Measurements from ENCODE around the gene STARD7.
"Not testable (repeated sequence)": the region's sequence is repeated elsewhere in the genome, so short reads cannot be mapped to it uniquely, and the experiment has no call there.

STARD7 gene

DNA sequence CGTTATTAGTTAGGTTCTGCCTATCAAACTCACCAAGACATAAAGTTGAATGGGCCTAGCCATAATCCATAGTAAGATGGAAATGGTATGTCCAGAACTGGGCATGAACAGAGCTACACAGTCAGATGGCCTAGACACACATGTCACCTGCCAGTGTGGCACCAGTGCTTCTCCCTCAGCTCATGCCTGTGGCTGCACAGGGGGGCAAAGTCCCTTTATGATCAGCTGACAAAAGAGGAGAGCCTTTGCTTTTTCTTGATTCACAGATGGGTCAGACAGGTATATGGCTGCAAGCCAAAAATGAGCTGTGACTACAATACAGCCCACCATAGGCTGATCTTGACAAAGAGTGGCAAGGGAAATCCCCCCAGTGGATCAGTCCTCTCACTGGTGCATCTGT is 28.3 kb upstream of the STARD7 start:
- no peak for DNase-seq (ENCODE audit: low read depth in 2 of 2)

DNA sequence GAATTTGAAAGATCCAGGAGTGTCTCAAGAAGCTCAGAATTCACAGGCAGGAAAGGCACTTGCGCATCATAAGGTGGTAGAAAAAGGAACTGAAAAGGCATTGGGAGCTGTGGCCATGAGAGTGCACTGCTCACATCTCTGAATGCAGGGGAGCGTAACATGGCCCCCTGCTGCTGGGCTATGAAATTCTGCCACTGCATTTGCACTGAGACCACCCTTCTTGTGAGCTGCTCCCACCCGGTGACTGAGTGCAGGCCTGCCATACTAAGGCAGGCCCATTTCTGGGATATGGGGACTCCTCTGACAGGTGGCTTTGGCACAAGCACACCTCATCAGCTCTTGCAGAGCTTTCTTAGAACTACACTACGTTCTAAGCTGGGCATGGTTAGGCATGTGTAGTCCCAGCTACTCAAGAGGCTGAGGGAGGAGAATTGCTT is 25.3 kb upstream of the STARD7 start:
- no peak for DNase-seq (ENCODE audit: low read depth in 2 of 2)

DNA sequence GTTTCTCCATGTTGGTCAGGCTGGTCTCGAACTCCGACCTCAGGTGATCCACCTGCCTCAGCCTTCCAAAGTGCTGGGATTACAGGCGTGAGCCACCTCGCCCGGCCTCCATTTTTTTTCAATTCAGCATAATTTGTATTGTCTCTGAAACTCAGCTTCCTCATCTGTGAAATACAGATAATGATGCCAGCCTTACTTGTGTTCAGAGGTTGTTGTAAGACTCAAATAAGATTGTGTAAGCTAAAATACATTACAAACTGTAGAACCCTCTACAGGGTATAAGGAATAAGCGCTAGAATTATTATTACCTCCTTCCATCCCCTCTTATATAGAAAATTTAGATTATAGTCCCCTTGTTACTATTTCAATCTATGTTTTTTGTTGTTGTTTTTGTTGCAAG is 24.8 kb upstream of the STARD7 start:
- no peak for DNase-seq (ENCODE audit: low read depth in 2 of 2)

DNA sequence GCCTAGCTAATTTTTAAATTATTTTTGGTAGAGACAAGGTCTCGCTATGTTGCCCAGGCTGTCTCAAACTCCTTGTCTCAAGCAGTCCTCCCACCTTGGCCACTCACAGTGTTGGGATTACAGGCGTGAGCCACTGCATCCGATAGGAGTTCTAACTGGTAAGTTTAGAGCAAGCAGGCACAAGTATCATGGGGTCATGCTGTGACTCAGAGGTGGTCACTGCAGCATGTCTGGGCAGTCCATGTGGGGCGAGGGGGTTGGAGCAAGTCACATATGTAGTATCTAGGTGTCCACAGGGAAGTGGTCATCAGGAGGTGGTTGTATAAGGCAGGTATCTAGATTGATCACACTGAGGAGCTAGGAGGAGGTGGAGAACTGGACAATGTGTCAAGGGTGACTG is 22.7 kb upstream of the STARD7 start:
- no peak for DNase-seq (ENCODE audit: low read depth in 2 of 2)

DNA sequence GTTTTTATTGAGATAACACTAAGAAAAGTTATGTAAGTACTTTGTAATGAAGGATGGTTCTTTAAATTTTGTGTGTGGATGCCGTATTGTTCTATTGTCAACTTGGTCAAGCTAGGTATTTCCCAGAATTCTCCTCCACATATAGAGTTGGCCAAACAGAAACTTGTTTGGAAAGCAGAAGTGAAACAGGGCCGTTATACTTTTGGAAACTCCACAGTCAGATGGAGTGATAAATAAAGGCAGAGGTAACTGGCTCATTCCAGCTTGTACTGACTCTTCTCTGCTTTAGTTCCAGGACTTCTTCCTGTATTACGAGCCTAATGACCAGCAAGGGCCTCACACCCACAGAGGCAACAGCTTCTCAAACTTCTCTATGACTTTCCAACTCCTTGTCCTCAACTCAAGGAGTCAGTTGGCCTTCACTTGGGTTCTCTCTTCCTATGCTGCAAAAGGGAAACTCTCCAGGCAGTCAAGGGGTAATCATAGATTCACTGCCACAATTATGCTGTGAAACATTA is 16.4 kb upstream of the STARD7 start:
- DNase-seq (ENCODE audit: low read depth in 2 of 2) = no peak

DNA sequence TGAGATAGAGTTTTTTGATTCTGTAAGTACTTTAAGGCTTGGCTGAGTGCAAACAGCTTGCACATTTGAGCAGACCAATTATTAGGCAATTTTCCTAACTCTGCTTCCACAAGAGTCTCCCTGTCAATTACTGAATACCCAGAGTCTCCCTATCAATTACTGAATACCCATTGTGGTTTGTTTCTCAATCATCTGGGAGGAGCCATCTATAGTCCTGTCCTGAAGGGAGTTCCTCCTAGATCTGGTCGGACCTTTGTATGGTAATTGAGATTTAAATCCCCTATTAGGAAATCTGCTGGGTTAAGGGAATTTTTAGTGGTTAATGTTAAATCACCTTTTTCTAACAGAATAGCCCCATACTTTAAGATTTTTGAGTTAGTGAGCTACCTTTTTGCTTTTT is 12.5 kb upstream of the STARD7 start:
- not testable (repeated sequence) for DNase-seq (ENCODE audit: low read depth in 2 of 2)

DNA sequence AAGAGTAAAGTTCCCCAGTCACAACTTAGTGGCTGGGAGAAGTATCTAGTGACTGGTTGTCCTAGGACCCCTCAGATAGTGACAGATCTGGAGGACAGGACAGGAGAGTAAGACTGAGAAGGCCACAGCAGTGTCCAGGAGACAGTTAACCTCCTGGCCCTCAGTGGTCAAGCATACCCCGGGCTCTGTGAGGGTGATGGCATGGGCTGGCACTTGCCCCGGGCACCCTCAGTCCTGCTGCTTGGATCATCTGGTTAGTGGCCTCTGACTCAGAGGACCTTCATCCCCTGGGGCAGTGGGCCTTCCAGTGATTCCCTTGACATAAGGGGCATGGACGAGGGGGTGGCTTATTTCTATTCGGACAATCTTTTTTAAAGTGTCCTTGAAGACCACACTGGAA is 11.3 kb upstream of the STARD7 start:
- DNase-seq (ENCODE audit: low read depth in 2 of 2) = not testable (repeated sequence)

DNA sequence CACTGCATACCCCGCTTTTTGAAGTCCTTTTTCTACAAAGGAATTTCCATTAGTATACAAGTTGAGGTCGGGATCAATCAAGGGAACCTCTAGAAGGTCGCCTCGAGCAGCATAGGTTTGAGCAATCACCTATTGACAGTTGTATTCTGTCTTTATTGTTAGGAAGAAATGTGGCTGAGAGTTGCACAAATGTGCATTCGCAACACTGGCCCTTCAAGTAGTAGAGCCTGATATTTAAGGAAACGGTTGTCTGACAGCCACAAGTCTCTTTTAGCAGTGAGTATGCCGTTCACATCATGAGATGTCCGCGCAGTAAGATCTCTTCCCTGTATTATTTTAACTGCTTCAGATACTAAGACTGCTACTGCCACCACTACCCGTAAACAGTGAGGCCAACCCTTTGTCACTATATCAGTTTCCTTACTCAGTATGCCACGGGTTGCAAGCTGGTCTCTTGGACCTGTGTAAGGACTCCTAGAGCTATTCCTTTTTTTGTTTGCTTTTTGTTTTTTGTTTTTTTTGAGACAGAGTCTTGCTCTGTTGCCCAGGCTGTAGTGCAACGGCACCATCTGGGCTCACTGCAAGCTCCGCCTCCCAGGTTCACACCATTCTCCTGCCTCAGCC is 10.0 kb upstream of the STARD7 start:
- no peak for DNase-seq (ENCODE audit: low read depth in 2 of 2)

DNA sequence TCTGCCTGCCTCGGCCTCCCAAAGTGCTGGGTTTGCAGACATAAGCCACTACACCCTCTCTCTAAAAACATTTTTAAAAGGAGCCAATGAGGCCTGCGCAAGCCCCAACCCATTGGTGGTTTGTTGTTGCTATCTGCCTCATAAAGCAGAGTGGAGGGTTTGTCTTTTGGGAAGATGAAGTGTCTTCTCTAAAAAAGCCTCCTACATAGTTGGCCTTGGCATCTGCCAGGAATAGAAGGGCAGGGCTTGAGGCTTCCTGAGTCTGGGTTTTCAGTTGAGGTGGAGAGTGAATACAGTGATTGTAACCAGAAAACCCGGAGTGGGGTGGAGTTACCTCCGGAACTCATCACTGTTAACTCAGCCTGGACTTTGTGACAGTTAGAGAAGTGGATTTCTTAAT is 5.9 kb upstream of the STARD7 start:
- DNase-seq (ENCODE audit: low read depth in 2 of 2) = no peak

DNA sequence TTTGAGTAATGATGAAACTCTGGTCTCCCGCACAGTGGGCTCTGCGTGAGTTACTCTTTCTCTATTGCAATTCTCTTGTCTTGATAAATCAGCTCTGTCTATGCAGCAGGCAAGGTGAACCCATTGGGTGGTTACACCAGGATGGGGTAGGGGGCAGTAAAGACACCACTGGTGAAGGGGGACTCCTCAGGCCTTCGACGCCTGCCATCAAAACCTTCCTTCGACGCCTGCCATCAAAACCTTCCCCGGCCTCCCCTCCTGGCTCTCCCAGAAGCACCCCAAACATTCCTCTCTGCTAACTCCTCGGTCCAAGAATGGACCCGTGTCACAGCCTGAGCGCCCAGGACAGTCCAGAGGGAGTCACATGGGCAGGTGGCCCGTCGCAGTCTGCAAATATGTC is 4.8 kb upstream of the STARD7 start:
- DNase-seq (ENCODE audit: low read depth in 2 of 2) = no peak

DNA sequence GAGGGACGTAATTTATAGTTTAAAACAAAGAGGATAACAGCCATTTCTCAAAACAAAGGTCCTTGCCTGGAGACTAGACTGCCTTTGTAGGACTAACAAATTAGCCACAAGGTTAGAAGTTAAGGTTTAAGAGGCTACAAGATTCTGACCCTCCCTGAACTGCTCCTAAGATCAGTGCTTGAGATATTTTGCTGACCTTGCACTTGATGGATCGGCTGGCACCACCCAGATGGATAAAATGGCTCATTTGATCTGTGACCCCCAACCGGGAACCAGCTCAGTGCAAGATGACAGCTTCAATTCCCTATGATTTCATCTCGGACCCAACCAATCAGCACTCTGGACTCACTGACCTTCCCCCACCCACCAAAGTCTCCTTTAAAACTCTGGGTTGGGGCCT is 3.7 kb upstream of the STARD7 start:
- DNase-seq (ENCODE audit: low read depth in 2 of 2) = no peak

DNA sequence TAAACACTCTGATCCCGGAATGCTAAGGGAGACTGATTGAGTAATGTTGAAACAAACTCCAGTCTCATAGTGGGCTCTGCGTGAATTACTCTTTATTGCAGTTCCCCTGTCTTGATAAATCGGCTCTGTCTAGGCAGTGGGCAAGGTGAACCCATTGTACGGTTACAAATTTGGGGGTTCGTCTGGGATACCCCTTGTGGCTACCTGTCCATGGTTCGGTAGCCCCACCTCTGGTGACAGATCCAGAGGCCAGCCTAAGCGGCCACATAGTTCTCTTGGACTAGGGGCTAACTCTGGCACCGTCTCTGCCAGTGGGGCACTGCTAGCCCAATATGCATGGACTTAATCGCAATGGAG is 1.1 kb upstream of the STARD7 start:
- DNase-seq (ENCODE audit: low read depth in 2 of 2) = no peak

DNA sequence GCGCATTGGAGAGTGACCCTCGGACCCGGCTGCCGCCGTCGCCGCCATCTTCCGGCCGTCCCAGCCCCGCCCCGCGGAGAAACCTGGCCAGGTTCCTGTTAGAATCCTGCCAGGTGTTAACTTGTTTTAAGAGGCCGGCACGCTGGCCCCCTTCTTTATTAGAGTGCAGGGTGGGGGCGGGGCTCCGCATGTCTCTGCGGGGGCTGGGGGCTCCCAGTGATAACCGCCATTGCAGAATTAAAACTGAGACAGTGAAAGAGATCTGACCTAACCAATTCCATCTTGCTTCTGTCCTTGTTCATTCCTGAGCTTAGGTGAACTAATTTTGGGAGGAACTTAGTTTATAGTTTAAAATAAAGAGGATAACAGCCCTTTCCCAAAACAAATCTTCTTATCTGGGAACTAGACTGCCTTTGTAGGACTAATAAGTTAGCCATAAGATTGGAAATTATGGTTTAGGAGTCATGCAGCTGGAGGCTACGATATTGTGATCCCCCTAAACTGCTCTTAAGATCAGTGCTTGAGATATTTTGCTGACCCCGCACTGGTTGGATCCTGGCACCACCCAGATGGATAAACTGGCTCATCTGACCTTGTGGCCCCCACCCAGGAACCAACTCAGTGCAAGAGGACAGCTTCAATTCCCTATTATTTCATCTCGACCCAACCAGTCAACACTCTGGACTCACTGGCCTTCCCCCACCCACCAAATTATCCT is 543 bp upstream of the STARD7 start:
- no peak for DNase-seq (ENCODE audit: low read depth in 2 of 2)

DNA sequence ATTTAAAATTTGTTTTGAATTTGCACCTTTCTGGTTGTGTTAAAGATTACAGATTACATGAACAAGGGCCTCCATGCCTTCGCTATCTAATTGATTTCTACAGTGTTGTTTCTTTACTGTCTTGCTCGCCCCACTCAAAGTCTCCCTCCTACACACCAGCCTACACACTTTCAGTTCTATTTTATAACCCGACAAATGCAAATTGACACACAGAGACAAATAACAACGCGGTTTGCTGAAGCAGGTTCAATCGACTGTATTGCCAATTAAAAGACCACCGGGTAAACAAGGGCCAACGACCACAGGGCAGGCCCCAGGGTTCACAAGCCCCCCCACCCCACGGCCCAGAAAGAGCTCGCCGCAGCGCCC is 869 bp downstream of the STARD7 start:
- no peak for DNase-seq (ENCODE audit: low read depth in 2 of 2)

DNA sequence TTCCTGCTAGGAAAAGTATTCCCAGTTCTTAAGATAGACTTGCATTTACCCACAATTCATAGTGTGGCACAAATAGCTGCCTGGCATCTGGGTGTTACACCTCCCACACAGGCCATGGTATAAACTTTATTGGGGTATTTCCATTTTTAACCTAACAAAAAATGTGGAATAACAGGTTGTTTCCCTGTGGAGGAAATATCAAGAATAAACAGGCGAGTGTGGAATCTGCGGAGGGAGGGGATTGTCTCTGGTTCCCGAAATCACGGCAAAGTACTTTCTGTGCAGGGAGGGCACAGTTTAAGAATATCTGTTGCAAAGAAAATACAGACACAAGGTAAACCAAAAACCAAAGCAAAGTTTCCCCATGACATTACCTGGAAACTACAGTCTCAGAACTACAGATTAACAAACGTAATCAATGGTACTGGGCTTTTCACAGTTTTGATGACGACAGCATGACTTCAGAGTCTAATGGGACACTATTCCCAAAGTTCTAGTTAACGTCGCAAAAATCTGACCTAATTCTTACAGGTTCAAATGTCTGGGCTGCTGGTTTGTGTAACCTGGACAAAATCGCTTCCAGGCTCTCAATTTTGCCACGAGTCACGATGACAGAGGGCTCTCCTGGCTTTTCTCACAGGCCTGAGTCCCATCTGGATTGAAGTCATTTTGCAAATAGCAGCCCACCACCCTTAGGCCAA is 1.4 kb downstream of the STARD7 start:
- DNase-seq (ENCODE audit: low read depth in 2 of 2) = no peak

DNA sequence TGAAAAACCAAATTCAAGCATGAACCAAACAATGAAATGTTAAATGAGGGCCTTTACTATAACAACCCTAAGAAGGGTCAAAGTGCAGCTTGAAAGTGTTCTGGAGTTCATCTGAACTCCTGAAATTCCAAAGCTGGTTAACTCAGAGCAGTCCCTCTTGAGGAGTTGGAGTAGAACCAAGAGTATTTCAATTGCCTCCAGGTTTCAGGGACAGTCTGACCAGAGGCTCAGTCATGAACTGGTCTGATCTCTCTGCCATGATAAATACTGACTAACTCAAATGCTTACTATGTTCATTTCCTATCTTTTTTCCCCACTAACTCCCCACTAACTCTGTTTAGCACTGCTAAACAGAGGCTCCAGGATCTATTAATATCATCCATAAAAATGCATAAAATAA is 2.7 kb downstream of the STARD7 start:
- DNase-seq (ENCODE audit: low read depth in 2 of 2) = no peak

DNA sequence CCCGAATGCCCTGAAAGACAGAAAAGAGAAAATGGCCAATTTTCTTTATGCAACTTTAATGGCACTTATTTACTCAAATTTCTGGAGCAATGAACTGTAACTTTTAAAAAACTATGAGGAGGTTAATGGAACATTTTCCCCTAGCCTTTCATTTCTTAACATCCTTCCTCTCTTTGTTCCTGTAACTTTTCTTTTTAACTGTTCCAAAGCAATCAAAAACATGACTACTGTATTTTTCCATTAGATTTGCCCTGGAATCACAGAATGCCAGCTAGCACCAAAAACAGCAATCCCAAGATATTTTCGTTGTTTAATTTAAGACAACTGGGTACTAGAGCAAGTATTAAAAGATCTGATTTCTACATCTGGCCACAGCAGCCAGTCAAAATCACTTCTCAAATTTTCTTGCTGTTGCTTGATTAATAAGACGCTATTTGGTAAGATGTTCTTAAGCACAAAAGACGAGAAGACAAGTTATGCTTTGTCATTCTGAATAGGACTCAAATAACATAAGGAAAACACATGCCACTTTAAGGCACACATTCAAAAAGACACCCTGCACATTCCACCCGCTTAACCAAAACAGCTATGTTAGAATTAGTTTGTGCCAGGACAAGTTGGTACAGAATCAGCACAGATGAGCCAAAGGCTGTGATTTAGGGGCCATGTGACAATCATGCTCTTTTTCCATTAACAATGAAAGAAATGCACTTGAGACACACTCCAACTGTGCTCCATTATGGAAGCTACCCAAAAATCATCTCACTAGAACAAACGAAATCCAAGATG is 3.6 kb downstream of the STARD7 start:
- no peak for DNase-seq (ENCODE audit: low read depth in 2 of 2)

DNA sequence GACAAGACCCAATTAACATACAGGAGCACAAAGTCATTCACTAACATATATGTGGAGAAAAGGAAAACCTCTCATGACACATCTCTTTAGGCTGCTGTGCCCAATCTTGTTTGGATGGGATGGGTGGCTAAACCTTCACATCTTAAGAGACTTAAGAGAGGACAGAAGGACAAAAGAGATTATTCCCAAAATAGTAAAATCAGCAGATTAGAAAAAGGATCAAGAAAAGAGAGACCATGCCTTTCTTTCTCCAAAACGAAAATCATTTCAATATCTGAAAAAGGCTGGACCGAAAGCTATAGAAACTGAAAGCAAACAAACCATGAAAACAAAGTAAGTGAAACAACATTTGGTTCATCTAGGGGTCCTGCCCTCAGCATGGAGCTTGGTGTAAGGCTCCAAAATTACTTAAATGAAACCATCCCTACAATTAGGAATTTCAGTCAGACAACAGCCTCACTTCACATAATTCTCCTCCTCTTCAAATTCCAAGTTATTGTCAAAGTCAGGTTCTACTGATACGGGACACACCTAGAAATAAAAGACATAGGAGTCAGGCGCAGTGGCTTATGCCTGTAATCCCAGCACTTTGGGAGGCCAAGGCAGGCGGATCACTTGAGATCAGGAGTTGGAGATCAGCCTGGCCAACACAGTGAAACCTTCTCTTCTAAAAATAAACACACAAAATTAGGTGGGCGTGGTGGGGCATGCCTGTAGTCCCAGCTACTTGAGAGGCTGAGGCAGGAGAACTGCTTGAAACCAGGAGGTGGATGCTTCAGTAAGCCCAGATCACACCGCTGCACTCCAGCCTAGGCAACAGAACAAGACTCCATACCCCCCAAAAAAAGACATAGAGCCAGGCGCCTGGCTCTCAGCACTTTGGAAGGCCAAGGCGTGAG is 5.2 kb downstream of the STARD7 start:
- no peak for DNase-seq (ENCODE audit: low read depth in 2 of 2)

DNA sequence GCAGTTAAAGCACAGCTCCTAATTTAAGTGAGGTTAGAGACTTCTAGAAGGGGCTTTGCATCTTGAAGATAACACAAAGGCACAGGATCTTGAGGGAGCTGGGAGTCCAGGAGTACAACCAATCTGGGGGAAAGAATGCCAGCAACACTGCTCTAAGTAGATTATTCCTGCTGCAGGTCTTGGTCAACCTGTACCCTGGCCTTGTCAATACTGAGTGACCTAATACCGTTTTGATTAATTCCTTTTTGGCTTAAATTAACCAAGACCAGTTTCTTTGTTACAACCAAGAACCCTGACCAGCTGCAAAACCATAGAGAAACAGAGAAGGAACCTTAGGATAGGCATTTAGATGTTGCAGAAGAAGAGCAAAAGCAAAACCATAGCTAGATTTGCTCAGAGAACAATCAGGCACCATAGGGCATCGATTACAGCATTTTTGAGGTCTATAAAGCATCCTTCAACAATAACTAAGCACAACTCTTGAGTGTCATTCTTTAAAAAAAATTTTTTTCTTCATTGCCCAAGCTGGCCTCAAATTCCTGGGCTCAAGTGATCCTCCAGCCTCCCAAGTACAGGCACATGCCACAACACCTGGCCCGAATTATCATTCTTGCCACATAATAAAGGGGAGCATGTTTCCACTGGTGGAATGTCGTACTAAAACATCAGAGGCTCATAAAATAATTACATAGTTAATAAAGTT is 6.3 kb downstream of the STARD7 start:
- DNase-seq (ENCODE audit: low read depth in 2 of 2) = no peak

DNA sequence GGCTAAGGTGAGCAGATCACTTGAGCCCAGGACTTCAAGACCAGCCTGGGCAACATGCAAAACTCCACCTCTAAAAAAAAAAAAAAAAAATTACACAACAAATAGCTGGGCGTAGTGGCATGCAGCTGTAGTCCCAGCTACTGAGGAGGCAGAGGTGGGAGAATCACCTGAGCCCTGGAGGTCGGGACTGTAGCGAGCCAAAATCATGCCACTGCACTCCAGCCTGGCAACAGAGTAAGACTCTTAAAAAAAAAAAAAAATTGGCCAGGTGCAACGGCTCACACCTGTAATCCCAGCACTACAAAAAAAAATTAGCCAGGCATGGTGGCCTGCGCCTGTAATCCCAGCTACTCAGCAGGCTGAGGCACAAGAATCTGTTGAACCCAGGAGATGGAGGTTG is 7.3 kb downstream of the STARD7 start:
- no peak for DNase-seq (ENCODE audit: low read depth in 2 of 2)

DNA sequence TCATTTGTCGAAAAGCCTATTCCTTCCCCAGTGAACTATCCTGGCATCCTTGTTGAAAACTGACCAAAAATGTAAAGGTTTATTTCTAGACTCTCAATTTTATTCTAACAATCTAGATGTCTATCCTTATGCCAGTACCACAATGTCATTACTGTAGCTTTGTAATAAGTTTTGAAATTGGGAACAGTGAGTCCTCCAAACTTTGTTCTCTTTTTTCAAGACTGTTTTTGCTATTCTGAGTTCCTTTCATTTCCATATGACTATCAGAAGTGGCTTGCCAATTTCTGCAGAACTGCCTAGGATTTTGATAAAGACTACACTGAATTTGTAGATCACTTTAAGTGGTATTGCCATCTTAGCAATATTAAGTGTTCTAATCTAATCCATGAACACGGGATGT is 9.7 kb downstream of the STARD7 start:
- DNase-seq (ENCODE audit: low read depth in 2 of 2) = no peak

All from stimulated activated CD8-positive, alpha-beta memory T cell treated with anti-CD3 and anti-CD28 coated beads, Interleukin-15, amount 100 ng/mL, for 48 hours (primary cell).